ENCODE results near the gene ACTR3.

Gene ACTR3

DNA sequence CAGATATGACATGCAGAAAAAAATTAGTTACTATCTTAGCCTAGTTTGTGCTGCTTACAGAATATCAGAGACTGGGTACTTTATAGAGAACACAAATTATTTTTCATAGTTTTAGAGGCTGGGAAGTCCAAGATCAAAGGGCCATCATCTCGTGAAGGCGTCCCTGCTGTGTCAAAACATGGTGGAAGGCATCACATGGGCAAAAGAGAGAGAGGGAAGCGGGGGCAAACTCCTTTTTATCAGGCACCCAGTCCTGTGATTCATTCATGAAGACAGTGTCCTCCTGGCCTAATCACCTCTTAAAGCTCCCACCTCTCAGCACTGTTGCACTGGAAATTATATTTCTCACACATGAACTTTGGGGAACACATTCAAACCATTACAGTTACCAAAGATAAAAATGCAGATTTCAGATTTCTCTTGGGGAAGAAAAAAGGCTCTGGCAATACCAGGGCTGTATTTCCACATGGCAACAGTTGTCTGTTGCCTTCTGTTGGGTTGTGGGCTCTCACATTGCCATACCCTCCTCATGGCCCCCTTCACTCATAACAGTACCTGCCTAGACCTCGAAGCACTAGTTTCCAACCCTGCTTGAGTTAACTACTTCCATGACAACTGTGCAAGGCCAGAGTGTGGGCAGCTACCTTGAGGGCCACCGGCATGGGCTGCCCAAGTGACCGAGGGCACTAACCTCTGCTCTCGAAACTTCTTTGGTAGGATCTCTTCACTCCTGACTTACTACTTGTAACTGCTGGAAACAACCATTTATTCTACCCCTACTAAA, 2.7 kb upstream of the ACTR3 start:
- peaks cover 50% of the 10 kb centered on the region for H3K4me1 ChIP-seq (ENCODE audit: control insufficient read depth, low read length)
- TF ChIP-seq, protein P1, sequence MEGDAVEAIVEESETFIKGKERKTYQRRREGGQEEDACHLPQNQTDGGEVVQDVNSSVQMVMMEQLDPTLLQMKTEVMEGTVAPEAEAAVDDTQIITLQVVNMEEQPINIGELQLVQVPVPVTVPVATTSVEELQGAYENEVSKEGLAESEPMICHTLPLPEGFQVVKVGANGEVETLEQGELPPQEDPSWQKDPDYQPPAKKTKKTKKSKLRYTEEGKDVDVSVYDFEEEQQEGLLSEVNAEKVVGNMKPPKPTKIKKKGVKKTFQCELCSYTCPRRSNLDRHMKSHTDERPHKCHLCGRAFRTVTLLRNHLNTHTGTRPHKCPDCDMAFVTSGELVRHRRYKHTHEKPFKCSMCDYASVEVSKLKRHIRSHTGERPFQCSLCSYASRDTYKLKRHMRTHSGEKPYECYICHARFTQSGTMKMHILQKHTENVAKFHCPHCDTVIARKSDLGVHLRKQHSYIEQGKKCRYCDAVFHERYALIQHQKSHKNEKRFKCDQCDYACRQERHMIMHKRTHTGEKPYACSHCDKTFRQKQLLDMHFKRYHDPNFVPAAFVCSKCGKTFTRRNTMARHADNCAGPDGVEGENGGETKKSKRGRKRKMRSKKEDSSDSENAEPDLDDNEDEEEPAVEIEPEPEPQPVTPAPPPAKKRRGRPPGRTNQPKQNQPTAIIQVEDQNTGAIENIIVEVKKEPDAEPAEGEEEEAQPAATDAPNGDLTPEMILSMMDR (IDR thresholded peaks at IDR 0.05; ENCODE audit: low read depth, low read length, poor library complexity, severe bottlenecking): no peak
- TF ChIP-seq EZH2phosphoT487 (IDR thresholded peaks at IDR 0.05; ENCODE audit: borderline replicate concordance, low read length): no peak
- H3F3A ChIP-seq (ENCODE audit: control insufficient read depth, insufficient read depth): peaks cover 31% of the 10 kb centered on the region

DNA sequence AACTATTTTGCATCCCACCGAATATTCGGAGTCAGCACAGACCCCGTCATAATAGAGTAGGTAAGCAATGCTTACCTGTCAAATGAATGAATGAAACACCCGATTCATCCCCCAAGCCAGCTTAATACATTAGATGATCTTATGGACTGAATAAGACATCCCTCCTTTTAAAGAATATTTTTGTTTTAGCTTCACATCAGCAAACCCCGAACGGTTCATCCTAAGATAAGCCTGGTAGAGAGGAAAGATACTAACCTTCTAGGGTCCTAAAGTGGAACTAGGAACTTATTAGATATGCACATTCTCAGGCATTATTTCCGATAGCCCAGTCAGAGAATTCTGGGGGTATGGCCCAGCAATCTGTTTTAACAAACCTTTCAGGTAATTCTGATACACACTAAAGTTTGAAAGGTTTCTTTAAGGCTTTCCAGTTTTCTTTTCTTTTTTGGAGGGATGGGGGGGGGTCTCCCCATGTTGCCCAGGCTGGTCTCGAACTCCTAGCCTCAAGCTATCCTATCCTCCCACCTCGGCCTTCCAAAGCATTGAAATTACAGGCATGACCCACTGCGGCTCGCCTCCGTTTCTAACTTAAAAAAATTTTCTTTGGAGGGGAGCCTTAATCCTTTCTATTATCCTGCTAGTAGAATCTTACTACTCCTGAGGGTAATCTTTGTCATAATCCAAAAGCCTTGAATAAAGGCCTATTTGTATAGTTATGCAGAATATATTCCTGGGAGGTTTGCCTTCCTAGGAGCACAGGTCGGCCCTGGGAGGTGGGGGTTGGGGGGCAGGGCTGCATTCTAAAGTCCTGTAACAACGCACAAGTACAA, 1.0 kb upstream of the ACTR3 start:
- Histone ChIP-seq H3K9me2 (replicated peaks; ENCODE audit: control insufficient read depth, low read length) (no peaks in the 10 kb centered on the region), H3F3A (ENCODE audit: control insufficient read depth, insufficient read depth) (peaks cover 33% of the 10 kb centered on the region), H3K27ac (ENCODE audit: low read depth, low read length) (peak overlapping the region; percentile 95), H3K4me2 (ENCODE audit: low read length) (peak overlapping the region; percentile 88), H3K36me3 (ENCODE audit: control insufficient read depth, low read length) (peaks cover 89% of the 10 kb centered on the region), H3K79me2 (ENCODE audit: control insufficient read depth, low read length) (peaks cover 97% of the 10 kb centered on the region), H3K4me1 (ENCODE audit: control insufficient read depth, low read length) (peaks cover 67% of the 10 kb centered on the region), H3K9me3 (ENCODE audit: control insufficient read depth, insufficient read depth, low read length) (no peaks in the 10 kb centered on the region), H3K27me3 (ENCODE audit: control insufficient read depth, low read length) (no peaks in the 10 kb centered on the region), H4K20me1 (ENCODE audit: control insufficient read depth, insufficient read depth, low read depth, low read length) (peaks cover 14% of the 10 kb centered on the region; the same call in 1 of the 2 replicates), H3K4me3 (ENCODE audit: low read length) (peak overlapping the region; percentile 96)
- no peak for TF ChIP-seq EZH2phosphoT487 (IDR thresholded peaks at IDR 0.05; ENCODE audit: borderline replicate concordance, low read length)
- TF ChIP-seq, protein P1 (IDR thresholded peaks at IDR 0.05; ENCODE audit: low read depth, low read length, poor library complexity, severe bottlenecking): no peak

More for the DNA sequence above, 2.7 kb upstream of the ACTR3 start:
- Histone ChIP-seq H4K20me1 (ENCODE audit: control insufficient read depth, insufficient read depth, low read depth, low read length) (peaks cover 6% of the 10 kb centered on the region; the same call in 1 of the 2 replicates), H3K27me3 (ENCODE audit: control insufficient read depth, low read length) (no peaks in the 10 kb centered on the region), H3K36me3 (ENCODE audit: control insufficient read depth, low read length) (peaks cover 80% of the 10 kb centered on the region), H3K27ac (ENCODE audit: low read depth, low read length) (peak overlapping the region; percentile 95), H3K9me3 (ENCODE audit: control insufficient read depth, insufficient read depth, low read length) (no peaks in the 10 kb centered on the region), H3K9me2 (replicated peaks; ENCODE audit: control insufficient read depth, low read length) (no peaks in the 10 kb centered on the region), H3K4me3 (ENCODE audit: low read length) (peak overlapping the region; percentile 96), H3K4me2 (ENCODE audit: low read length) (peak overlapping the region; percentile 88), H3K79me2 (ENCODE audit: control insufficient read depth, low read length) (peaks cover 91% of the 10 kb centered on the region)

DNA sequence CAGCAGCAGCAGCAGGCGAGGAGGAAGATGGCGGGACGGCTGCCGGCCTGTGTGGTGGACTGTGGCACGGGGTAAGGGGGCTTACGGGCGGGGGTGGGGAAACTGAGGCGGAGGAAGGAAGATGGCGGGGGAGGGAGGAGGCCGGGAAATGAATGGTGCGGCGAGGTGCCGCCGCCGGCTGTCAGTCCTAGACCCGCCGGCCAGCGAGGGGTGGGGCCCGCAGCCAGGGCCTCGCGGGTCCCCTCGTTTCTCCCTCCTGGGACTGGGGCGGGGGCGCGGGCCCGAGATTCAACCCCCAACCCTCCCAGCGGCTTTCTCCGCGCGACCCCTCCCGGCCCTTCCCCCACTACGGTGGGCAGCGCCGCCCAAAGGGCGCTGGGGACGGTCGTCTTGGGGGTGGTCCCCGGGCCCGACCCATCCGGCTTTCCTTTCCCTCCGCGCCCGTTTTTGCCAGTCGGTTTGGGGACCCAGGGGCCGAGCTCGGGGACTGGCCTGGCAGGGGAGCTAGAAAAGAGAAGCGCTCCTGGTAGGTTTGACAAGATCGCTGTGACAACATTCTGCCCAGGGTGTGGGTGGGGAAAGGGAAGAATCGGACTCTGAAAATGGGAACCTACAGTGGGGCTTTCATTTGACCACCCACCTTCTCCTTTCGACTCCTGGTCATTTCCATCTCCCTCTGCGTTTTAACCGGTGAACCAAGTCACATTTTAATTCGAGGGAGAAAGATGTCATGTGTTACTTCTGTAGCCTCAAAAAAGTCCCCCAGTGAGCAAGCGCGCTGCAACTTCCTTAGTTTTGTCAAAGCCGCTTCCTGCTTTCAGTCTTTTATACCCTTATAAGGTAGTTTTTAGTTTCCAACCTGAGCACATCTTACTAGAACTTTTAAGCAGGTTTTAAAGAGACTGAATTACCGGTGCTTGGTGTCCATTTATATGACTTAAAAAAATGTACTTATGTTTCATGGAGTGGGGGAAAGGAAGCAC, 655 bp downstream of the ACTR3 start:
- TF ChIP-seq, protein P1 (IDR thresholded peaks at IDR 0.05; ENCODE audit: low read depth, low read length, poor library complexity, severe bottlenecking): peak; percentile 34
- no peak for TF ChIP-seq EZH2phosphoT487 (IDR thresholded peaks at IDR 0.05; ENCODE audit: borderline replicate concordance, low read length)
- no peaks in the 10 kb centered on the region for H3K27me3 ChIP-seq (ENCODE audit: control insufficient read depth, low read length)

More for the DNA sequence above, 655 bp downstream of the ACTR3 start:
- Histone ChIP-seq H3K27ac (ENCODE audit: low read depth, low read length) (peak overlapping the region; percentile 93), H3K9me3 (ENCODE audit: control insufficient read depth, insufficient read depth, low read length) (no peaks in the 10 kb centered on the region), H3F3A (ENCODE audit: control insufficient read depth, insufficient read depth) (peaks cover 33% of the 10 kb centered on the region), H3K4me1 (ENCODE audit: control insufficient read depth, low read length) (peaks cover 69% of the 10 kb centered on the region), H3K79me2 (ENCODE audit: control insufficient read depth, low read length) (peaks cover 97% of the 10 kb centered on the region), H3K4me2 (ENCODE audit: low read length) (peak overlapping the region; percentile 81), H3K36me3 (ENCODE audit: control insufficient read depth, low read length) (peaks cover 89% of the 10 kb centered on the region), H4K20me1 (ENCODE audit: control insufficient read depth, insufficient read depth, low read depth, low read length) (peaks cover 22% of the 10 kb centered on the region), H3K4me3 (ENCODE audit: low read length) (peak overlapping the region; percentile 90), H3K9me2 (replicated peaks; ENCODE audit: control insufficient read depth, low read length) (no peaks in the 10 kb centered on the region)
